ENCODE measurements around the gene PLPPR3. TPM values are rescaled to one million over a fixed set of nuclear protein-coding genes. Genes with fewer than 3 reads are reported as not detected.
A peak's percentile ranks its signal among the peaks of the same experiment; 100 is the strongest.

The PLPPR3 gene
- total and polyA plus RNA-seq, 9 of the 15 experiments (the other 6 are each of a cell fraction or from before 2014, with no cell fraction given): 0.01 to 48.2 (median 8.6) TPM

- TF ChIP-seq ATF6 (CRISPR knock-in tag; IDR thresholded peaks at IDR 0.05) (no peak; the same call in 1 of the 2 replicates), ZNF583 (CRISPR knock-in tag; IDR thresholded peaks at IDR 0.05) (0 out of 2 replicates have a peak, but pooled peaks have one; percentile 69), TOE1 (IDR thresholded peaks at IDR 0.05; ENCODE audit: borderline replicate concordance) (peak; percentile 100), TOE1 (CRISPR knock-in tag; IDR thresholded peaks at IDR 0.05; ENCODE audit: borderline replicate concordance, low read depth) (no peak), TFAP4 (CRISPR knock-in tag; IDR thresholded peaks at IDR 0.05; ENCODE audit: borderline replicate concordance) (peak; percentile 98), HNRNPUL1 (IDR thresholded peaks at IDR 0.05; ENCODE audit: low read length) (no peak), PHF21A (IDR thresholded peaks at IDR 0.05; ENCODE audit: borderline replicate concordance, low read depth) (no peak), ERF (CRISPR knock-in tag; IDR thresholded peaks at IDR 0.05) (no peak; the same call in 1 of the 2 replicates), NEUROD1 (IDR thresholded peaks at IDR 0.05; ENCODE audit: borderline replicate concordance, low read depth, low read length, partially characterized antibody) (peak; percentile 97), MECOM (CRISPR knock-in tag; IDR thresholded peaks at IDR 0.05) (0 out of 2 replicates have a peak, but pooled peaks have one; percentile 18), MEF2A (IDR thresholded peaks at IDR 0.05; ENCODE audit: control insufficient read depth, low read depth, low read length) (no peak), ETV5 (CRISPR knock-in tag; IDR thresholded peaks at IDR 0.05; ENCODE audit: low read depth) (peak; percentile 55; the same call in 1 of the 2 replicates), CBFA2T2 (conservative IDR thresholded peaks at IDR 0.05) (peak; percentile 96), TEAD2 (tag; IDR thresholded peaks at IDR 0.05) (no peak), BHLHE40 (IDR thresholded peaks at IDR 0.05; ENCODE audit: low read length) (peak; percentile 87), CC2D1A (IDR thresholded peaks at IDR 0.05) (no peak), ZFP1 (CRISPR knock-in tag; IDR thresholded peaks at IDR 0.05) (no peak), E2F8 (IDR thresholded peaks at IDR 0.05; ENCODE audit: low read depth, partially characterized antibody) (peak; percentile 90), GTF2A2 (tag; IDR thresholded peaks at IDR 0.05) (no peak), DACH1 (IDR thresholded peaks at IDR 0.05; ENCODE audit: partially characterized antibody) (peak; percentile 70), E2F5 (CRISPR knock-in tag; IDR thresholded peaks at IDR 0.05) (no peak), CBX2 (IDR thresholded peaks at IDR 0.05; ENCODE audit: insufficient read depth, low read length, poor library complexity, severe bottlenecking) (no peak)
Measured at GRCh38 chr19:796692-797527, 24.8 kb downstream of the PLPPR3 start, which contains the start of gene PTBP1 (continued).

All from K562 (cell line).